Vagina (tissue), 2 donors: ENCODE measurements around the gene DDX23. TPM values are rescaled to one million over a fixed set of nuclear protein-coding genes. Genes with fewer than 3 reads are reported as not detected.

Source experiments
- DNase-seq, 2 donors: peaks; one replicate each; pipeline ENCODE4 v3.0.0-alpha.2; 2017; ENCODE audit errors: extremely low spot score in 2 of 2
- H3K27ac ChIP-seq: fragments of 200-600 bp; sonication (generic); one replicate; pipeline ENCODE4 v1.5.1; 2019
- H3K27me3 ChIP-seq: fragments of 200-600 bp; sonication (generic); one replicate; pipeline ENCODE4 v1.5.1; 2019
- H3K36me3 ChIP-seq, 2 donors: fragments of 200-600 bp; sonication (generic); one replicate each; pipeline ENCODE4 v1.5.1; 2017 to 2019
- H3K4me1 ChIP-seq: fragments of 200-600 bp; sonication (generic); one replicate; pipeline ENCODE4 v1.5.1; 2019
- H3K4me3 ChIP-seq, 2 donors: fragments of 200-600 bp; sonication (generic); 1 replicate in 1 of 2; 2 replicates in 1 of 2; pipeline ENCODE4 v1.5.1; 2016 to 2019
- H3K9me3 ChIP-seq: fragments of 200-600 bp; sonication (generic); one replicate; pipeline ENCODE4 v1.5.1; 2019
- CTCF ChIP-seq, 3 experiments: fragments of 450-650 bp in 2 of 3; fragments of 200-600 bp in 1 of 3; sonication (generic) in 1 of 3; IDR thresholded peaks; one replicate each; pipeline ENCODE4 v1.5.1; 2017 to 2019; ENCODE audit warnings: antibody characterized with exemption in 3 of 3, mild to moderate bottlenecking in 2 of 3, moderate library complexity in 2 of 3
- POLR2A ChIP-seq, 2 donors: fragments of 450-650 bp; IDR thresholded peaks; one replicate each; pipeline ENCODE4 v1.6.1; 2017; ENCODE audit warnings: antibody characterized with exemption in 2 of 2, mild to moderate bottlenecking in 2 of 2, moderate library complexity in 2 of 2
- POLR2AphosphoS5 ChIP-seq, 2 donors: sonication (generic); formaldehyde crosslinking; IDR thresholded peaks; one replicate each; pipeline ENCODE4 v1.9.0; 2017; ENCODE audit warnings: antibody characterized with exemption in 2 of 2, mild to moderate bottlenecking in 2 of 2, low read depth in 1 of 2; ENCODE audit not compliant: insufficient read depth in 1 of 2
- intact Hi-C: fragments of 100-400 bp; cut with DNase I; formaldehyde crosslinking; loops from one replicate; pipeline ENCODE4 v1.15.1; 2023
- total RNA-seq: library from RNA; depleted of rRNA; stranded (reverse); fragments of >200 nt; gene quantifications from one replicate; pipeline ENCODE4 v1.2.3, GENCODE V29; 2016

Gene DDX23
- total RNA-seq, 1 donor from 2014 or later = 57.9 TPM

GRCh38 chr12:48838048-48838447 is 13.9 kb downstream of the DDX23 start:
- Histone ChIP-seq H3K9me3 (no peaks in the 10 kb centered on the region), H3K27ac (no peak overlapping the region), H3K4me3 (no peak overlapping the region), H3K36me3 (peaks cover 4 to 73% of the 10 kb centered on the region in 2 donors), H3K4me1 (no peaks in the 10 kb centered on the region), H3K27me3 (no peaks in the 10 kb centered on the region)
- no peak for DNase-seq
- TF ChIP-seq POLR2AphosphoS5 (IDR thresholded peaks at IDR 0.05; ENCODE audit: insufficient read depth in 1 of 2, low read depth in 1 of 2) = no peak
- intact Hi-C loops = no loop called here

GRCh38 chr12:48832321-48833060 is 19.5 kb downstream of the DDX23 start:
- H3K36me3 ChIP-seq = peaks cover 0 to 89% of the 10 kb centered on the region in 2 donors
- TF ChIP-seq POLR2AphosphoS5 (IDR thresholded peaks at IDR 0.05; ENCODE audit: insufficient read depth in 1 of 2, low read depth in 1 of 2) (no peak), POLR2A (IDR thresholded peaks at IDR 0.05) (no peak), CTCF (IDR thresholded peaks at IDR 0.05) (no peak)

DNA sequence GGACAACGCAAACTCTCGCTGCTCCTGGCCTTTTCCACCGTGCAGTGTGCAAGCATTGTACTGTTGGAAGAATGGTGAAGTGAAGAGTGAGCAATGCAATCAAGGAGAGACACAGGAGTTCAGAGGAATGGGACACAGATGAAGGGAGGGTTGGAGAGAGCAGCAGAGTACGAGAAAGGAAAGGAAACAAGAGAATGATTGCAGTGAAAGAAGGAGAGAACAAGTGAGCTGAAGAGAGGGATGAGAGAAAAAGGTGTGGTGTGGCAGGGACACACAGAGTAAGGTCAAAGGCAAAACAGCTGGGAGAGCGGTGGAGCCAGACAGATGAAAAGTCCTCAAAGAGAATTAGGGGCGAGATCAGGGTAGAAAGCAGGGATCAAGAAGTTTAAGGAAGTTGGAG is 20.7 kb downstream of the DDX23 start:
- no peaks in the 10 kb centered on the region for H3K9me3 ChIP-seq
- no peaks in the 10 kb centered on the region for H3K4me1 ChIP-seq
- no peak overlapping the region for H3K4me3 ChIP-seq
- no peaks in the 10 kb centered on the region for H3K27me3 ChIP-seq
- H3K36me3 ChIP-seq = peaks cover 0 to 84% of the 10 kb centered on the region in 2 donors
- DNase-seq = no peak
- no peak for TF ChIP-seq POLR2A (IDR thresholded peaks at IDR 0.05)
- TF ChIP-seq CTCF (IDR thresholded peaks at IDR 0.05) = no peak
- no peak for TF ChIP-seq POLR2AphosphoS5 (IDR thresholded peaks at IDR 0.05; ENCODE audit: insufficient read depth in 1 of 2, low read depth in 1 of 2)
- intact Hi-C loops = no loop called here
- H3K27ac ChIP-seq = no peak overlapping the region

More at GRCh38 chr12:48832321-48833060, 19.5 kb downstream of the DDX23 start:
- intact Hi-C loops = no loop called here
- H3K27me3 ChIP-seq = no peaks in the 10 kb centered on the region
- DNase-seq = no peak
- H3K27ac ChIP-seq = no peak overlapping the region
- H3K9me3 ChIP-seq = no peaks in the 10 kb centered on the region
- H3K4me1 ChIP-seq = no peaks in the 10 kb centered on the region
- H3K4me3 ChIP-seq = no peak overlapping the region

GRCh38 chr12:48828841-48829575 is 23.0 kb downstream of the DDX23 start:
- Histone ChIP-seq H3K36me3 (peaks cover 0 to 79% of the 10 kb centered on the region in 2 donors), H3K4me1 (no peaks in the 10 kb centered on the region), H3K27ac (no peak overlapping the region), H3K4me3 (no peak overlapping the region), H3K27me3 (no peaks in the 10 kb centered on the region), H3K9me3 (no peaks in the 10 kb centered on the region)
- no peak for TF ChIP-seq CTCF (IDR thresholded peaks at IDR 0.05)
- TF ChIP-seq POLR2A (IDR thresholded peaks at IDR 0.05) = no peak
- no peak for TF ChIP-seq POLR2AphosphoS5 (IDR thresholded peaks at IDR 0.05; ENCODE audit: insufficient read depth in 1 of 2, low read depth in 1 of 2)
- no peak for DNase-seq
- intact Hi-C loops = no loop called here

DNA sequence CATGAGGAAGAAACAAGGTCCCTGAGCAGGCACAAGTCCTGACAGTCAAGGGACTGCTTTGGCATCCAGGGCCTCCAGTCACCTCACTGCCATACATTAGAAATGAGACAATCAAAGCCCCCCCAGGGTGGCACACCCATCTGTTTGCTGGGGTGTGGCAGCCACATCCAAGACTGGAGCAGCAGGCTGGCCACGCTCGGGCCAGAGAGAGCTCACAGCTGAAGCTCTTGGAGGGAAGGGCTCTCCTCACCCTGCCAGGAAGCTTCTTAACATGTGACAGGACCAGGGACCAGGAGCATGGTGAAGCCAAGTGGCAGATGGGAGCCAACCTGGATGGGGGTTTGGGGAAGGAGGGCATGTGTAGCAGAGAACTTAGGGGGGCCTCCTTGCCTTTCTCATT is 23.7 kb downstream of the DDX23 start:
- intact Hi-C loops = no loop called here
- TF ChIP-seq POLR2A (IDR thresholded peaks at IDR 0.05) (no peak), CTCF (IDR thresholded peaks at IDR 0.05) (no peak), POLR2AphosphoS5 (IDR thresholded peaks at IDR 0.05; ENCODE audit: insufficient read depth in 1 of 2, low read depth in 1 of 2) (no peak)
- Histone ChIP-seq H3K27me3 (no peaks in the 10 kb centered on the region), H3K27ac (no peak overlapping the region), H3K9me3 (no peaks in the 10 kb centered on the region), H3K4me1 (no peaks in the 10 kb centered on the region), H3K4me3 (no peak overlapping the region), H3K36me3 (peaks cover 0 to 74% of the 10 kb centered on the region in 2 donors)
- DNase-seq = no peak
